HG03342 (cell line): ENCODE data around the gene ATXN7L3.
A peak's percentile ranks its signal among the peaks of the same experiment; 100 is the strongest.
"Not testable (repeated sequence)": the region's sequence is repeated elsewhere in the genome, so short reads cannot be mapped to it uniquely, and the experiment has no call there.

Experiments used
- ATAC-seq: cut with Tn5 transposase; IDR thresholded peaks from one replicate; pipeline ENCODE4 v1.9.1; 2021; ENCODE audit warnings: mild to moderate bottlenecking, moderate library complexity; ENCODE audit not compliant: unreplicated experiment

The ATXN7L3 gene

DNA sequence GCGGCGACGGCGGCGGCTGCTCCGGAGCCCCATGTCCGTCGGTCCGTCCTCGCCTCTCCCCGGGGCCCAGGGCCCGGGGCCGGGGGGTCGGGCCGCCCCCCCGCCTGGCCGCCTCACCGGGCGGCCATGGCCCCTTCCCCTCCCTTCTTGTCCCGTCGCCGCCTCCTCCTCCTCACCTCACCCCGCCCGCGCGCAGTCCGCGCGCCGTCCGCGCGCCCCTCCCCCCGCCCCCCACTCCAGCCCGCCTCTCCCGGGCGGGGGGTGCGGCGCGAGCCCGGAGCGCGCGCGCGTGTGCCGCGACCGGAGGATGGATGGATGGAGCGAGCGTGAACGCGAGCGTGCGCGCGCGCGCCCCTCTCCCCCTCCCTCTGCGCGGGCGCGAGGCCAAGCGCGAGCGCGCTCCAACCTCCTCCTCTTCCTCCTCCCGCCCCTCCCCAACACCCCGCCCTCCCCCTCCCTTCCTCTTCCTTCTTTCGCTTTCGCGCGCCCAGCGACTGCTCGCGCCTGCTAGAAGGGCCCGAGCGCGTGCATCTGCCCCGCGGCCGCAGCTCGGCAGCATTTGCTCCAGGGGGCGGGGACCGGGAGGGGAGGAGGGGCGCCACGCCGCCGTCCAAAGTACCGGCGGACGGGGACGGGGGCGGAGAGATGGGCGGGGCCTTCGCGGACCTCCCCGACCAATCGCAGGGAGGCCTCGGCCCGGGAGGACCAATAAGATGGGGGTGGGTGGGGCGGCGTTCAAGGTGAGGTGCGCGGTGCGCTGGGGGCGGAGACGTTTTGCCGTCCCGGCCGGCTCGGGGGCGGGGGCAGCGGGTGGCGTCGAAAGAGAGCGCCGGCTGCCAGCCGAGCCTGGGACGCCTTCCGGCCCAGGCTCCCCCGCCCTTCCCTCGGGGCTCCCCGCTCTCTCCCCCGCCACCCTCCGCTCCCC lies at the start of gene ATXN7L3:
Gene ATXN7L3 (minus strand): TSS at position 332 of the 925 bp plus-strand sequence. CDS start 1,814 bp downstream, outside the sequence.
- ATAC-seq, result peak; percentile 61

- no peak for ATAC-seq
These were observed 48.4 kb upstream of the ATXN7L3 start for GRCh38 chr17:44247876-44248736.

GRCh38 chr17:44247440-44247841 lies 47.8 kb upstream of the ATXN7L3 start:
- no peak for ATAC-seq

- ATAC-seq, result no peak
These were observed 41.5 kb upstream of the ATXN7L3 start for GRCh38 chr17:44241106-44241624.

DNA sequence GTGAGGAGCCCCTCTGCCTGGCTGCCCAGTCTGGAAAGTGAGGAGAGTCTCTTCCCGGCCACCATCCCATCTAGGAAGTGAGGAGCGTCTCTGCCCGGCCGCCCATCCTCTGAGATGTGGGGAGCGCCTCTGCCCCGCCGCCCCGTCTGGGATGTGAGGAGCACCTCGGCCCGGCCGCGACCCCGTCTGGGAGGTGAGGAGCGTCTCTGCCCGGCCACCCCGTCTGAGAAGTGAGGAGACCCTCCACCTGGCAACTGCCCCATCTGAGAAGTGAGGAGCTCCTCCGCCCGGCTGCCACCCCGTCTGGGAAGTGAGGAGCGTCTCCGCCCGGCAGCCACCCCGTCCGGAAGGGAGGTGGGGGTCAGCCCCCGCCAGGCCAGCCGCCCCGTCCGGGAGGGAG lies 38.2 kb upstream of the ATXN7L3 start:
- not testable (repeated sequence) for ATAC-seq

DNA sequence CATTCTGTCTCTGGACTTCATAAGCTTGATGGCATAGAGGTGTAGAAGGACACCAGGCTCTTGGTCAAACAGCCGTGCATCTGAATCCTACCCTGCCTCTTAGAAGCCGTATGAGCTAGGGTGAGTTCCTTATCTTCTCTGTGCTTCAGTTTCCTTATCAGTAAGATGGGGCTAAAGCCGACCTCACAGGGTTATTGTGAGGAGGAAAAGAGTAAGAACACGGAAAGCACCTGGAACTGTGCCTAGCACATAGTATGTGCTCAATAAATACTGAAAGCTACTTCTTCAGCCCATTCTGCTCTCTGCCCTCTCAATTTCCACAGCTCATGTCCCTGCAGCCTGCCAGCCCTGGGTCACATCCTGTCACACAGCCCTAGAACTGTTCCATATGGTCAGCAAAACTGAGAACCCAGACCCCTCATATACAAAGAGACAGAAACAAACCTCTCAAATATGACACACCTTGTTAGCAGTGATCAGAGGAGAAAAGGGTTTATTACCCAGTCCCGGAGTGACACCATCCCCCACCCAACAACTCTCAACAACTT lies 36.8 kb upstream of the ATXN7L3 start:
- no peak for ATAC-seq

- ATAC-seq, result no peak
These were observed 35.9 kb upstream of the ATXN7L3 start for GRCh38 chr17:44235583-44235936.

GRCh38 chr17:44233582-44233981 lies 33.9 kb upstream of the ATXN7L3 start:
- ATAC-seq, result no peak

DNA sequence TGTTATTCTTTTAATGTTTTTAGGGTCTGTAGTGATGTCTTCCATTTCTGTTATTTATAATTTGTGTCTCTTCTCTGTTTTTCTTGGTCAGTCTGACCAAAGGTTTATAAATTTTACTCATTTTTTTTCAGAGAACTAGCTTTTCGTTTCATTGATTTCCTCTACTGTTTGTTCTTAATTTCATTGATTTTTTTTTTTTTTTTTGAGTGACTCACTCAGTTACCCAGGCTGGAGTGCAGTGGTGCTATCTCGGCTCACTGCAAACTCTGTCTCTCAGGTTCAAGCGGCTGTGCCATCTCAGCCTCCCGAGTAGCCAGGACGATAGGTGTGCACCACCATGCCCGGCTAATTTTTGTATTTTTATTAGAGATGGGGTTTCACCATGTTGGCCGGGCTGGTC lies 32.4 kb upstream of the ATXN7L3 start:
- ATAC-seq, result no peak

- ATAC-seq, result no peak
These were observed 30.5 kb upstream of the ATXN7L3 start for GRCh38 chr17:44230140-44230539.

- no peak for ATAC-seq
These were observed 29.4 kb upstream of the ATXN7L3 start for GRCh38 chr17:44229090-44229489.

- no peak for ATAC-seq
These were observed 23.9 kb upstream of the ATXN7L3 start for GRCh38 chr17:44223541-44224071.

DNA sequence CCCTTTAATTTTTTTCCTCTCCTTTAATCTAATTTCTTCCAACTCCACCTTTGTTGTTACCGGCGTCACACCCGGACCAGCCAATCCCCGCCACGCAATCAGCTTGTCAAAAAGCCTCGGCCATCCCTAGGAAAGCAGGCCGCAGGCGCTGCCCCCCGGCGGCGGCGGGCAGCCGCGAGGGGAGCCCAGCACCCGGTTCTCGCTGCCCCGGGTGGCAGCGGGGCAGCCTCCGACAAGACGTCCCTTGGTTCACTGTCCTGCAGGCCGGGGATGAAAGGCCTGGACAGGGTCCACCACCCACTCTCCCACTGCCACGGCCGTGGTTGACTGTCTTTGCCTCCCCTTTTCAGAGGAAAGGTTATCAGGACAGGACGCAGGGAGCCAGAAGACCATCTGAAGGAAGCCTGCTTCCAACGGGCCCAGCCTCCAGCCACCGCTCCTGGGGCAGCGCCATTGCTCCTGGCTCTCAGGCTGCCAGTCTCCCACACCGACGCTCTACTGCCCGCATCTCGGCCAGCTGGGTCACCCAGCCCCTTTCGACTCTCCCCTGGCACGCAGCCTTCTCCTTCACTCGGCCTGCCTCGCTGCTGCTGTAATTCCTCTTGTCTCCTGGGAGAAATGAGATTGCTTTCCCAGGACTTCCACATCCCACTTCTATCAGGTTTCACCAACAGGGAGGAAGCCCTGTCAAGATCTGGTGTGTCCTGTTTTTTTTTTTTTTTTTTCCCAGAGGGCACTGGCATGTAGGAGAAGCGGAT lies 22.6 kb upstream of the ATXN7L3 start:
- no peak for ATAC-seq

DNA sequence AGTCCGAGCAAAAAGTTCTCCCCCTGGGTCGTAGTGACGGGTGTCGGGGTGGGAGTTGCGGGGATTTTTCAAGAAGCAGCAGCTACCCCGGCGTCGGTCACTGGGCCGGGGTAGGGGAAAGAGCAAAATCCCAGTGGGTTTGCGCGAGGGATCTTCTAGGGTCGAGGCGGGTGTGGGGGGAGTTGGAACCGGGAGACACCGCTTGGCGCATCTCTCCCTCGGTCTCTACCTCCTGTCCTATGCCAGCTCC lies 22.1 kb upstream of the ATXN7L3 start:
- no peak for ATAC-seq

DNA sequence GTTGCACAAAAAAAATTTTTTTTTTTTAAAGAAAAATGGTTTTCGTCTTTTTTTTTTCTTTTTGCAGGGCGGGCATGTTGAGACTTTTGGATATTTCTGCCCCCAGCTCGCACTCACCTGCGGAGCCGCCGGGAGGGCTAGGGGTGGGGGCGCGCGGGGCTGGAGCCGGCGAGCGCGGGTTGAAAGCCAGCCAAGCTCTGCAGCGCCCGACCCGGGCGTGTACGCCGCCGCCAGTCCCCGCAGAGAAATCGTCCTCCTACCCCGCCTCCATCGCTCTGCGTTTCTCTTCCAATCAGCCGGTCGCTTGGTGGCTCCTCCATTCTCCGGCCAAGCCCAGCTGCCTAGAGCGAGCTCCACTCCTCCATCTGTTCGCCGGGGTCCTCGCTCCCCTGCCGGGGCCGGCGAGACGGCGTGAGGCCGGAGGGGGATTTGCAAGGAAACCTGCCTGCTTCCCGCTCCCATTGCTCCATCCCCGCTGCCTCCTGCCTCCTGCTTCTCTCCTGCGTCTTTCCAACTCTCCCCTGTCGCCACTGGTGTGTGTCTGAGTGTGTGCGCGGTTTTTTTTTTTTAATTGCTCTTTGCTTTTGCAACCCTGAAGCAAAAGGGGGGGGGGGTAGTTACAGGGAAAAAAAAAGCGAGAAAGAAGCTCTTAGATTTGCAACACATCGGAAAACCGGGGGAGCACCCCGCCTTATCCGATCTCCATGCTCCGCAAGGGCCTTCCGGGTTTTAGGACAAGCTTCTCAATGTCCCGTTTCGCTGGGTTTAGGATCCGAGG lies 21.6 kb upstream of the ATXN7L3 start:
- no peak for ATAC-seq

DNA sequence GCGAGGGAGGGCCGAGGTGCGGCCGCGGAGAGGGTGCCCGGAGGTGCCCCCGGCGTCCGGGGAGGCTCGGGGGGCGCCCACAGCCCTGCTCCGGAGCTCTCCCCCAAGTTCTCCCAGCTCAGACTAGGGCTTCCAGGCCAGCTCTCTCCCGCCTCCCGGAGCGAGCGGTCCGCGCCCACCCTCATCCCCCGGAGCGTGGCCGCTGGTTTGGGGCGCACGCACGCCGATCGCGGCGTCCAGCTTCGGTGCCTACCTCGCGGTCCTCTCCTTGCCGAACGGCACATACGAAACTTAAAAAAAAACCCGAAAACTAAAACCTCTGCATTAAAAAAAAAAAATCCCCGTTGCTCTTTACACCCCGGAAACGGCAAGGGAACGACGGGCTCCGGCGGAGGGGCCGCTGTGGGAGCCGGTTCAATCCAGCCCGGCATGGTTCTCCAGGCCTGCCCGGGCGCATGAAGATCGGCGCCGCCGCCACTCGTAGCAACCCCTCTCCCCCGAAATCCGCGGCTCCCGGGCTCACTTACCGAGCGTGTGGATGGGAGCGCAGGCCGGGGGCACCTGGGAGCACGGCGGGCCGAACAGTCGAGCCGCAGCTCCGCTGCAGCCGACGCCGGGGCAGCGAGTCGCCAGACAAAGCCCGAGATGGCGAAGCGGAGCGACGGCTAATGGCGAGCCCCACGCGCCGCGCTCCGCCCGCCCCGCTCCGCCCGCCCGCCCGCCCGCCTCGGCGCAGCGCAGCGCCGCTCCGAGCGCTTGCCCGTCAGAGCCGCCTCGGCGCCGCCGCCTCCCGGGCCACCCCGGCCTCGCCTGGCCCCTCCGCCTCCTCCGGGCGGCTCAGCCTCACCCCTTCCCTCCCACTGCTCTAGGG lies 20.8 kb upstream of the ATXN7L3 start:
- ATAC-seq, result no peak

DNA sequence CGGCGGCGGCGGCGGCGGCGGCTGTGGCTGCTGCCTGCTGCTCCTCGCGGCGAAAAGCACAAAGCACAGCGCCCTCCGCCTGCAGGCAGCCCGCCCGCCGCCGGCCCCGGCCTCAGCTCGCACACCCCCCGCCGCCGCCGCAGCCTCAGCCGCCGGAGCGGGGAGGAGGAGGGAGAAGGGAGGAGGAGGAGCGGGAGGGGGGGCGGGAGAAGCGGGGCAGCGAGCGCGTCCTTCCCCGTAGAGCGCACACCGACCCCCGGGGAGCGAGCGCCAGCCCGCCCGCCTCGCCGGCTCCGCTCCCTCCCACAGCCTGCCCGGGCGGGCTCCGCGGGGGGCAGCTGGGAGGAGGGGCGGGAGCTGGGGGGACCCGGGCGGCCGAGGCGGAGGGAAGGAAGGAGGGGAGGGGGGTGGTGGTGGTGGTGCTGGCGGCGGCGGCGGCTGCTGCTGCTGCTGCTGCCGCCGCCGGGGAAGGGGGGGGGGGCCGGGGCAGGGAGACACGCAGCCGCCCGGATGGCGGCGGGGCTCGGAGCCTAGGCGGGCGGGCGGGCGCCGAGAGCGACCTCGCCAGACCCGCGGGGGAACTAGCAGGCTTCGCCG lies 20.0 kb upstream of the ATXN7L3 start, which contains the start of gene UBTF:
Gene UBTF (minus strand): TSS at position 60 of the 597 bp plus-strand sequence. CDS start 1,446 bp downstream, outside the sequence.
- peak; percentile 15 for ATAC-seq

DNA sequence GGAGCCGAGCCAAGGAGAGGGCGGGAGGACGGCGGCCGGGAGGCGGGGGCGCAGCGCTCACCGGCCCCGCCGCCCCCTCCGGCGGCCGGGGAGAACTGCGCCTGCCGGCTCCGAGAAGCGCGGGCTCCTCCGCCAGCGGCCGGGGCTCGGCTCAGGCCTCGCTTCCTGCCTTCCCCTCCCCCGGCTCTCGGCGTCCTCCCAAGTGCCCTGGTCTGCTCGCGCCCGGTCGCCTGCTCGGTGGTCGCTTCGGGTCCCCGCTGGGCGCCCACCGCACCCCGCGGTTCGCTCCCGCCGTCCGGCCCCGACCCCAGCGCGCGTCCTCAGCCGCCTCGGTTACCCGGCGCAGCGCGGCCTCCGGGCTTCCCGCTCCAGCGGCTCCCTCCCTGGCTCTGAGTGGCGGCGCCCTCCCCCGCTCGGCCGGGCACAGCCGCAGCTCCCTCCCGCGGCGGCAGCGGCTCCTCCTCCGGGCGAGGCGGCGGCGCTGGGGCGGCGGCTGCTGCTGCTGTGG lies 19.5 kb upstream of the ATXN7L3 start:
- peak; percentile 33 for ATAC-seq
